OCI-LY7 (cell line): ENCODE measurements around the gene OXLD1. TPM values are rescaled to one million over a fixed set of nuclear protein-coding genes. Genes with fewer than 3 reads are reported as not detected.

Experiments used
- BruUV-seq: library from RNA; stranded (reverse); fragments of 400-500 nt; replicated peaks from 2 replicates; lab custom pipeline; 2021; lab: Mats Ljungman, UMichigan
- CTCF ChIA-PET: fragments of 300-600 bp; sonication (Branson Sonifier 250); formaldehyde crosslinking; loops from one replicate; lab custom pipeline; 2022; ENCODE audit warnings: antibody characterized with exemption; ENCODE audit not compliant: unreplicated experiment; lab: Charles Lee
- POLR2A ChIA-PET: fragments of 300-600 bp; sonication (Branson Sonifier 250); formaldehyde crosslinking; loops from one replicate; lab custom pipeline; 2022; ENCODE audit warnings: antibody characterized with exemption; lab: Charles Lee
- DNase-seq: peaks from one replicate; pipeline ENCODE4 v3.0.0-alpha.2; 2015; ENCODE audit warnings: low spot score
- H2AFZ ChIP-seq: fragments of 200-600 bp; sonication (generic), shearing (Covaris generic); 2 replicates; pipeline ENCODE4 v1.6.1; 2014; ENCODE audit warnings: mild to moderate bottlenecking, antibody characterized with exemption, low read length, moderate library complexity
- H3K27ac ChIP-seq: fragments of 200-600 bp; sonication (generic); 2 replicates; pipeline ENCODE4 v1.5.1; 2014; ENCODE audit warnings: mixed run types, low read depth, mild to moderate bottlenecking, moderate library complexity, low read length, inconsistent platforms; ENCODE audit not compliant: poor library complexity, severe bottlenecking
- H3K36me3 ChIP-seq: fragments of 200-600 bp; sonication (generic); 2 replicates; pipeline ENCODE4 v1.6.1; 2014; ENCODE audit warnings: mild to moderate bottlenecking, antibody characterized with exemption, low read length, moderate library complexity, mixed read lengths; ENCODE audit not compliant: insufficient read depth
- H3K4me1 ChIP-seq: fragments of 200-600 bp; sonication (generic); 2 replicates; pipeline ENCODE4 v1.5.1; 2014; ENCODE audit warnings: mild to moderate bottlenecking, low read length; ENCODE audit not compliant: insufficient read depth, poor library complexity, severe bottlenecking
- H3K4me2 ChIP-seq: fragments of 200-600 bp; sonication (generic); 2 replicates; pipeline ENCODE4 v1.6.1; 2014; ENCODE audit warnings: mild to moderate bottlenecking, low read length
- H3K4me3 ChIP-seq: fragments of 200-600 bp; sonication (generic); 2 replicates; pipeline ENCODE4 v1.5.1; 2014; ENCODE audit warnings: mild to moderate bottlenecking, low read depth, low read length; ENCODE audit not compliant: poor library complexity, severe bottlenecking
- H3K79me2 ChIP-seq: fragments of 200-600 bp; sonication (generic); 2 replicates; pipeline ENCODE4 v1.6.1; 2016; ENCODE audit warnings: low read depth, mild to moderate bottlenecking, low read length, moderate library complexity, mixed read lengths; ENCODE audit not compliant: insufficient read depth
- H3K9me2 ChIP-seq: fragments of 200-600 bp; sonication (generic); 2 replicates; pipeline ENCODE4 v1.6.1; 2016; ENCODE audit warnings: mild to moderate bottlenecking, low read length, mixed read lengths; ENCODE audit not compliant: insufficient read depth
- H3K9me3 ChIP-seq: fragments of 200-600 bp; sonication (generic); 2 replicates; pipeline ENCODE4 v1.6.1; 2014; ENCODE audit warnings: mild to moderate bottlenecking, mixed run types, low read length, mixed read lengths
- H4K20me1 ChIP-seq: fragments of 200-600 bp; sonication (generic); 2 replicates; pipeline ENCODE4 v1.6.1; 2014; ENCODE audit warnings: mild to moderate bottlenecking, antibody characterized with exemption, low read length, moderate library complexity, mixed read lengths; ENCODE audit not compliant: insufficient read depth
- EZH2phosphoT487 ChIP-seq: fragments of 200-600 bp; sonication (generic); IDR thresholded peaks from 2 replicates; pipeline ENCODE4 v1.6.1; 2018; ENCODE audit warnings: low read depth, borderline replicate concordance, mild to moderate bottlenecking, mixed run types, antibody characterized with exemption, low read length, moderate library complexity, mixed read lengths
- intact Hi-C: fragments of 100-400 bp; cut with micrococcal nuclease; formaldehyde crosslinking; loops from one replicate; pipeline ENCODE4 v1.10.0; 2022; ENCODE audit not compliant: unreplicated experiment
- total RNA-seq, 2 experiments: library from RNA; depleted of rRNA in 1 of 2; stranded (reverse); fragments of >200 nt in 1 of 2; shearing (Covaris generic) in 1 of 2; gene quantifications; 2 replicates each; pipeline ENCODE4 v1.2.3, GENCODE V29; 2014 to 2022
- TF ChIP-seq, protein P1 (sequence below): fragments of 200-600 bp; sonication (generic); conservative IDR thresholded peaks from 2 replicates; pipeline ENCODE4 v1.5.1; 2014; ENCODE audit warnings: mild to moderate bottlenecking, antibody characterized with exemption, low read length, moderate library complexity, mixed read lengths

The OXLD1 gene
- total RNA-seq, 2 experiments from 2014 or later, result 116 to 151 TPM

DNA sequence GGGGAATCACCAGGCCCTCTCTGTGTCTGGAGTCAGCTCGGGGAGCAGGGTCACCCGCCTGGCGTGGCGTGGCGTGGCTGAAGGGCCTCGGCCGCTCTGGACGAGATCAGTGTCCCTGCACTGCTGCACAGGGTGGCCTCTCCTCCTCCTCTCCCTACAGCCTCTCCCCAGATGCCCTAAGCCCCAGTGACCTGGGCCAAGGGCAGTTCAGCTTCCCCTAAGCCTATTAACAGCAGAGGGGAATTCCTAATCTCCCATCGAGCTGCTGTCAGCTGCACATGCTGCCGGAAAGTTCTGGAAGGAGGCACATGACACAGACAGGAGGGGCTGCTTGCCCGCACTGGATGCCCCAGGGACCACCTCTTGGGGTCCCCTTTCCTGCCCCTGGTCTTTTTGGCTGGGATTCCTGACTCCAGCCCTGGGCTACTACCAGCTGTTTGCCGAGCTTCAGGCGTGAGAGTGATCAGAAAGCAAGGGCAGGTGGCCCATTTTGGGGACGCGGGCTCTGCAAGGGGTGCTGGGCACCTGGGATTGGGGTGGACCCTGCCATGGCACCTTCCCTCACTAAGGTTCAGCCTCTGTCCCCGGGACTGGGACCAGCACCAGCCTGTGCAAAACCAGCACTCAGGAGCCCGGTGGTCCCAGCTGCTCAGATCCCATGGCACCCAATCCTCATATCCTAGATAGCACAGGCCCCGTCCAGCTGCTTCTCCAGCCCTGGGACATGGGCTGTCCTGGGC lies 10.9 kb downstream of the OXLD1 start:
- Histone ChIP-seq H3K27ac (no peak overlapping the region), H3K79me2 (no peaks in the 10 kb centered on the region), H3K4me3 (no peak overlapping the region), H3K36me3 (no peaks in the 10 kb centered on the region; the same call in 1 of the 2 replicates), H3K4me1 (peaks cover 30% of the 10 kb centered on the region), H3K9me2 (no peaks in the 10 kb centered on the region), H3K9me3 (no peaks in the 10 kb centered on the region), H4K20me1 (no peaks in the 10 kb centered on the region), H2AFZ (no peak overlapping the region), H3K4me2 (no peak overlapping the region)
- intact Hi-C loops, result no loop called here
- CTCF ChIA-PET, result no interaction called here
- no peak for TF ChIP-seq EZH2phosphoT487
- TF ChIP-seq, protein P1, sequence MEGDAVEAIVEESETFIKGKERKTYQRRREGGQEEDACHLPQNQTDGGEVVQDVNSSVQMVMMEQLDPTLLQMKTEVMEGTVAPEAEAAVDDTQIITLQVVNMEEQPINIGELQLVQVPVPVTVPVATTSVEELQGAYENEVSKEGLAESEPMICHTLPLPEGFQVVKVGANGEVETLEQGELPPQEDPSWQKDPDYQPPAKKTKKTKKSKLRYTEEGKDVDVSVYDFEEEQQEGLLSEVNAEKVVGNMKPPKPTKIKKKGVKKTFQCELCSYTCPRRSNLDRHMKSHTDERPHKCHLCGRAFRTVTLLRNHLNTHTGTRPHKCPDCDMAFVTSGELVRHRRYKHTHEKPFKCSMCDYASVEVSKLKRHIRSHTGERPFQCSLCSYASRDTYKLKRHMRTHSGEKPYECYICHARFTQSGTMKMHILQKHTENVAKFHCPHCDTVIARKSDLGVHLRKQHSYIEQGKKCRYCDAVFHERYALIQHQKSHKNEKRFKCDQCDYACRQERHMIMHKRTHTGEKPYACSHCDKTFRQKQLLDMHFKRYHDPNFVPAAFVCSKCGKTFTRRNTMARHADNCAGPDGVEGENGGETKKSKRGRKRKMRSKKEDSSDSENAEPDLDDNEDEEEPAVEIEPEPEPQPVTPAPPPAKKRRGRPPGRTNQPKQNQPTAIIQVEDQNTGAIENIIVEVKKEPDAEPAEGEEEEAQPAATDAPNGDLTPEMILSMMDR, result no peak
- no peak for DNase-seq
- POLR2A ChIA-PET, result interaction anchor here (0.5 to 1.6 kb wide), 2 partner anchors 10 to 56 kb away, joined by 3 to 4 read pairs; no protein-coding TSS in a partner anchor
- no TSS peak for BruUV-seq

DNA sequence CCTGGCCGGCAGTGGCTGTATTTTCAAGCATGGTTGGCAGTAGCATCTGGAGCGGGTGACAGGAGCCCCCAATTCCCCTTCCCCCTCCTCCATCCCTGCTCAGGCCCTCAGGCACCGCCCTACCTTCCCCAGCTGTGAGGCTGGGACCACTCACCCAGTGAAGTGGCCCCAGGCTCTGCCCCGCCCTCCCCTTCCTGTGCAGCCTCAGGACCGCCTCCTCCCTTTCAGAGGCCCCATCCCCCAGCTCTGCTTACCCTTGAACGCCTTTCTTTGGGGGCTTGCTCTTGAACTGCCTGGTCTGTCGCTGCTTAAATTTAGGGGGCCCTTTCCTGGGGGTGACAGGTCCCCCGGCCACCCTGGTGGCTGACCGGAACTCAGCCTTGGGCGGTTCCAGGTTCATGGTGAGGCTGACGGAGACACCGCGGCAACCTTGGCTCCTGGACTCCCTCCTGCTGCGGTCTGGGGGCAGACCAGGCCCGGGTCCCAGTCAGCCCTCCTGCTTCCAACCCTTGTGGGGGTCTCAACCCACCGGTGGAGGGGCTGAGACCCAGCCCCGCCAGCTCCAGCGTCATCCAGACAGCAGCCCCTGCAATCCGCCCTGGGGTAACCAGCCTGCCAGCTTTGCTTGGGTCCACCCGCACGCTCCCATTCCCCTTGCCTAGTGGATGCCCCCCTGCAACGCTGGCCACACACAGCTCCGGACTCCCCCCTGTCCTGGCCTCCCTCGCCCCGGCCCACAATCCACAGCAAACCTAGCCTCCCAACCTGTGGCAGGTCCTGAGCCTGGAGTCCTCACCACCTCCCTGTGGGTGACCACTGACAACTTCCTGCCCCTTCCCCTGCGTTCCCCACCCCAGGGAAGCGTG lies 13.3 kb downstream of the OXLD1 start:
- Histone ChIP-seq H3K4me2 (peak overlapping the region; percentile 56), H3K4me1 (peaks cover 16% of the 10 kb centered on the region), H3K36me3 (no peaks in the 10 kb centered on the region), H4K20me1 (no peaks in the 10 kb centered on the region), H2AFZ (peak overlapping the region; percentile 65), H3K9me2 (no peaks in the 10 kb centered on the region), H3K79me2 (no peaks in the 10 kb centered on the region), H3K9me3 (no peaks in the 10 kb centered on the region), H3K27ac (no peak overlapping the region), H3K4me3 (no peak overlapping the region)
- intact Hi-C loops, result no loop called here
- BruUV-seq, result no TSS peak
- ChIA-PET CTCF (interaction anchor here (0.6 kb wide), 1 partner anchor 22 kb away, joined by 3 read pairs; no protein-coding TSS in a partner anchor), POLR2A (interaction anchor here (0.6 to 0.7 kb wide), 2 partner anchors 30 to 416 kb away, joined by 4 to 5 read pairs; no protein-coding TSS in a partner anchor)
- peak; percentile 52 for DNase-seq
- TF ChIP-seq, protein P1, result no peak
- TF ChIP-seq EZH2phosphoT487, result no peak
